SK-N-SH (cell line): ENCODE measurements around the gene PES1. TPM values are rescaled to one million over a fixed set of nuclear protein-coding genes. Genes with fewer than 3 reads are reported as not detected.
"Not testable (repeated sequence)": the region's sequence is repeated elsewhere in the genome, so short reads cannot be mapped to it uniquely, and the experiment has no call there.

Experiments
- CTCF ChIA-PET: fragments of 300-600, 350-600 bp; formaldehyde crosslinking; extraction: SDS; loops from one replicate; lab custom pipeline; 2021; lab: Yijun Ruan, JAX
- POLR2A ChIA-PET: fragments of 350-600 bp; sonication (Branson Sonifier 250); formaldehyde crosslinking; extraction: SDS; loops from one replicate; lab custom pipeline; 2020; ENCODE audit warnings: antibody characterized with exemption, inconsistent platforms; lab: Yijun Ruan, JAX
- DNase-seq: peaks from one replicate; pipeline ENCODE4 v3.0.0; 2012
- H2AFZ ChIP-seq: fragments of 200-600 bp; sonication (generic); 2 replicates; pipeline ENCODE4 v1.8.1; 2016; ENCODE audit warnings: antibody characterized with exemption, mild to moderate bottlenecking, low read depth
- H3F3A ChIP-seq: fragments of 200-600 bp; sonication (generic); replicated peaks from 2 replicates; pipeline ENCODE3; 2016; ENCODE audit warnings: antibody characterized with exemption, mild to moderate bottlenecking; ENCODE audit not compliant: insufficient read depth
- H3K27ac ChIP-seq, 2 experiments: fragments of 200-500 bp in 1 of 2; fragments of 200-600 bp in 1 of 2; sonication (Bioruptor generic) in 1 of 2; sonication (generic), shearing (Covaris generic) in 1 of 2; 2 replicates each; pipeline versions ENCODE4 v1.5.1 to v1.6.1; 2014 to 2016; ENCODE audit warnings: low read depth in 2 of 2, inconsistent platforms in 1 of 2, low read length in 1 of 2, mild to moderate bottlenecking in 1 of 2, mixed read lengths in 1 of 2
- H3K27me3 ChIP-seq: fragments of 200-600 bp; sonication (generic), shearing (Covaris generic); 2 replicates; pipeline ENCODE4 v1.6.1; 2016; ENCODE audit warnings: mixed run types; ENCODE audit not compliant: insufficient read depth
- H3K36me3 ChIP-seq, 2 experiments: fragments of 200-500 bp in 1 of 2; fragments of 200-600 bp in 1 of 2; sonication (Bioruptor generic) in 1 of 2; sonication (generic) in 1 of 2; replicated peaks in 1 of 2; 2 replicates each; pipeline versions ENCODE3 to v1.5.1; 2014 to 2016; ENCODE audit warnings: low read length in 1 of 2, mild to moderate bottlenecking in 1 of 2; ENCODE audit not compliant: insufficient read depth in 2 of 2, control insufficient read depth in 1 of 2
- H3K4me1 ChIP-seq, 2 experiments: fragments of 200-500 bp in 1 of 2; fragments of 200-600 bp in 1 of 2; sonication (Bioruptor generic) in 1 of 2; sonication (generic), shearing (Covaris generic) in 1 of 2; 2 replicates each; pipeline versions ENCODE4 v1.5.1 to v1.6.1; 2014 to 2016; ENCODE audit warnings: low read depth in 1 of 2, low read length in 1 of 2, mixed run types in 1 of 2; ENCODE audit not compliant: insufficient read depth in 2 of 2, control insufficient read depth in 1 of 2
- H3K4me2 ChIP-seq: fragments of 200-600 bp; sonication (generic), shearing (Covaris generic); 2 replicates; pipeline ENCODE4 v1.6.1; 2017; ENCODE audit warnings: mixed run types
- H3K4me3 ChIP-seq, 2 experiments: fragments of 200-500 bp in 1 of 2; fragments of 200-600 bp in 1 of 2; sonication (Bioruptor generic) in 1 of 2; sonication (generic), shearing (Covaris generic) in 1 of 2; 2 replicates each; pipeline versions ENCODE4 v1.5.1 to v1.8.1; 2014 to 2016; ENCODE audit warnings: low read depth in 2 of 2, inconsistent platforms in 1 of 2, low read length in 1 of 2, mild to moderate bottlenecking in 1 of 2, mixed read lengths in 1 of 2, moderate library complexity in 1 of 2
- H3K79me2 ChIP-seq: fragments of 200-600 bp; sonication (generic); 2 replicates; pipeline ENCODE4 v1.8.1; 2017; ENCODE audit warnings: mild to moderate bottlenecking; ENCODE audit not compliant: insufficient read depth
- H3K9ac ChIP-seq: fragments of 200-600 bp; sonication (generic); 2 replicates; pipeline ENCODE4 v1.6.1; 2017; ENCODE audit warnings: mixed run types
- H3K9me2 ChIP-seq: fragments of 200-600 bp; sonication (generic); 2 replicates; pipeline ENCODE4 v1.6.1; 2017; ENCODE audit warnings: mixed run types
- H3K9me3 ChIP-seq: fragments of 200-600 bp; sonication (generic); 2 replicates; pipeline ENCODE4 v1.6.1; 2017; ENCODE audit warnings: mixed run types, mild to moderate bottlenecking, moderate library complexity
- H4K20me1 ChIP-seq: fragments of 200-600 bp; sonication (generic); 2 replicates; pipeline ENCODE4 v1.6.1; 2017; ENCODE audit warnings: mild to moderate bottlenecking, mixed run types; ENCODE audit not compliant: insufficient read depth
- CHD2 ChIP-seq: fragments of 150-350 bp; IDR thresholded peaks from 2 replicates; pipeline ENCODE4 v1.6.1; 2018; ENCODE audit warnings: low read length; ENCODE audit not compliant: partially characterized antibody
- FOXJ3 ChIP-seq: sonication (generic); formaldehyde crosslinking; IDR thresholded peaks from 2 replicates; pipeline ENCODE4 v1.5.1; 2020; ENCODE audit warnings: mild to moderate bottlenecking, missing genetic modification reagents
- GABPA ChIP-seq: IDR thresholded peaks from 2 replicates; pipeline ENCODE4 v1.4.0; 2012; ENCODE audit warnings: low read depth, mild to moderate bottlenecking
- GATA2 ChIP-seq: sonication (generic); formaldehyde crosslinking; IDR thresholded peaks from 2 replicates; pipeline ENCODE4 v1.5.0; 2020; ENCODE audit warnings: mild to moderate bottlenecking, missing genetic modification reagents
- MEF2A ChIP-seq: IDR thresholded peaks from 2 replicates; pipeline ENCODE4 v1.4.0; 2012; ENCODE audit warnings: low read depth, borderline replicate concordance
- MXI1 ChIP-seq: IDR thresholded peaks from 2 replicates; pipeline ENCODE4 v1.6.1; 2012; ENCODE audit warnings: mild to moderate bottlenecking, low read depth, low read length, improper control_type of control experiment
- NFIC ChIP-seq: IDR thresholded peaks from 2 replicates; pipeline ENCODE4 v1.4.0; 2012; ENCODE audit warnings: borderline replicate concordance
- POLR2AphosphoS5 ChIP-seq: IDR thresholded peaks from 2 replicates; pipeline ENCODE4 v1.6.1; 2012; ENCODE audit warnings: low read depth, low read length
- RAD21 ChIP-seq: IDR thresholded peaks from 2 replicates; pipeline ENCODE4 v1.6.1; 2012; ENCODE audit warnings: mild to moderate bottlenecking, low read length
- RCOR1 ChIP-seq: fragments of 150-350 bp; IDR thresholded peaks from 2 replicates; pipeline ENCODE4 v1.6.1; 2017; ENCODE audit warnings: antibody characterized with exemption, low read length
- RXRA ChIP-seq: IDR thresholded peaks from 2 replicates; pipeline ENCODE4 v1.4.0; 2012; ENCODE audit warnings: low read depth, mild to moderate bottlenecking, borderline replicate concordance
- SIN3A ChIP-seq: IDR thresholded peaks from 2 replicates; pipeline ENCODE4 v1.6.1; 2012; ENCODE audit warnings: low read depth, mild to moderate bottlenecking, low read length, moderate library complexity, borderline replicate concordance
- TAF1 ChIP-seq: IDR thresholded peaks from 2 replicates; pipeline ENCODE4 v1.6.1; 2012; ENCODE audit warnings: low read depth, mild to moderate bottlenecking, low read length, moderate library complexity, borderline replicate concordance
- TEAD4 ChIP-seq: IDR thresholded peaks from 2 replicates; pipeline ENCODE4 v1.4.0; 2012; ENCODE audit warnings: mild to moderate bottlenecking, borderline replicate concordance; ENCODE audit not compliant: insufficient read depth
- USF1 ChIP-seq: IDR thresholded peaks from 2 replicates; pipeline ENCODE4 v1.4.0; 2012; ENCODE audit warnings: low read depth, borderline replicate concordance
- USF2 ChIP-seq: fragments of 150-350 bp; IDR thresholded peaks from 2 replicates; pipeline ENCODE4 v1.6.1; 2017; ENCODE audit warnings: antibody characterized with exemption, low read length, low read depth, borderline replicate concordance
- YY1 ChIP-seq: IDR thresholded peaks from 2 replicates; pipeline ENCODE4 v1.4.0; 2012; ENCODE audit warnings: low read depth, mild to moderate bottlenecking
- WGBS: methylation state at CpG from one replicate; pipeline ENCODE4 v1.1.6; 2017; ENCODE audit warnings: low lambda C conversion rate; 5-methylcytosine and 5-hydroxymethylcytosine counted together
- polyA plus RNA-seq, 3 experiments: library from polyadenylated mRNA; depleted of rRNA; stranded (reverse); fragments of >200 nt; gene quantifications; 2 replicates each; pipeline ENCODE4 v1.2.3, GENCODE V29; 2012

Gene PES1
- polyA plus RNA-seq, 1 of the 3 experiments (the other 2 are of a cell fraction), result 109 TPM

- 0 out of 2 replicates have a peak, but pooled peaks have one; percentile 6 for TF ChIP-seq GABPA
- TF ChIP-seq SIN3A, result peak; percentile 73; the same call in 1 of the 2 replicates
- TF ChIP-seq CHD2, result peak; percentile 9
- TF ChIP-seq USF2, result no peak
- TF ChIP-seq RCOR1, result no peak
- no peak for TF ChIP-seq USF1
- TF ChIP-seq TEAD4, result no peak
- TF ChIP-seq POLR2AphosphoS5, result 0 out of 2 replicates have a peak, but pooled peaks have one; percentile 5
- TF ChIP-seq YY1, result no peak
- no peak for TF ChIP-seq TAF1
- TF ChIP-seq MXI1, result no peak
- TF ChIP-seq RXRA, result no peak
These were observed 42.9 kb upstream of the PES1 start (continued) for GRCh38 chr22:30634471-30635233.

GRCh38 chr22:30631469-30631868 lies 39.8 kb upstream of the PES1 start:
- CTCF ChIA-PET, H3K27me3 ChIP-seq, H3K36me3 ChIP-seq, POLR2A ChIA-PET, DNase-seq, H3F3A ChIP-seq, H3K4me3 ChIP-seq, H2AFZ ChIP-seq, H3K9ac ChIP-seq, H3K9me2 ChIP-seq, H3K4me2 ChIP-seq, H3K9me3 ChIP-seq, H3K27ac ChIP-seq, H4K20me1 ChIP-seq, H3K79me2 ChIP-seq: not testable (repeated sequence)
- H3K4me1 ChIP-seq, result peaks cover 6 to 31% of the 10 kb centered on the region in 2 experiments; a peak in 3 of 4 replicates
- no CpG with 5 or more reads among the region's 31 CpGs for WGBS

- 75% methylated on average over 2 of the region's 4 CpGs for WGBS
- Histone ChIP-seq H3K27ac (peak overlapping the region in 1 of 2 experiments; percentile 85; a peak in 2 of 4 replicates), H3K9me2 (no peaks in the 10 kb centered on the region), H3K79me2 (no peaks in the 10 kb centered on the region), H3K4me2 (no peak overlapping the region), H3K9me3 (no peaks in the 10 kb centered on the region), H3F3A (peaks cover 2% of the 10 kb centered on the region), H3K4me1 (peaks cover 0 to 16% of the 10 kb centered on the region in 2 experiments; a peak in 1 of 4 replicates), H4K20me1 (no peaks in the 10 kb centered on the region), H3K9ac (no peak overlapping the region), H3K36me3 (no peaks in the 10 kb centered on the region), H3K27me3 (no peaks in the 10 kb centered on the region), H2AFZ (no peak overlapping the region), H3K4me3 (no peak overlapping the region)
- CTCF ChIA-PET, result interaction anchor here (0.9 to 2.0 kb wide), 3 partner anchors 27 to 457 kb away, joined by 3 to 9 read pairs (median 3); no protein-coding TSS in a partner anchor
- POLR2A ChIA-PET, result interaction anchor here (0.6 to 0.9 kb wide), 2 partner anchors 39 to 66 kb away, joined by 3 to 4 read pairs; partner anchors contain the start of gene OSBP2
- TF ChIP-seq POLR2AphosphoS5, result no peak
- 0 out of 2 replicates have a peak, but pooled peaks have one; percentile 35 for TF ChIP-seq FOXJ3
- TF ChIP-seq NFIC, result 0 out of 2 replicates have a peak, but pooled peaks have one; percentile 10
- no peak for TF ChIP-seq MEF2A
- no peak for TF ChIP-seq MXI1
- peak; percentile 53 for TF ChIP-seq GATA2 (CRISPR knock-in tag)
- TF ChIP-seq RAD21, result no peak
- no peak for TF ChIP-seq RXRA
- peak; percentile 13 for TF ChIP-seq CHD2
- peak; percentile 80 for DNase-seq
These were observed 36.8 kb upstream of the PES1 start for GRCh38 chr22:30628491-30628890.
